GM23338 (cell line): ENCODE data around the gene RYR1. TPM values are rescaled to one million over a fixed set of nuclear protein-coding genes. Genes with fewer than 3 reads are reported as not detected.

ENCODE experiments used
- ATAC-seq: fragments of 200-7000 bp; cut with Tn5 transposase; 3 replicates; pipeline ENCODE4 v1.9.1; 2020
- DNase-seq: peaks from one replicate; pipeline ENCODE4 v3.0.0-alpha.2; 2015; ENCODE audit warnings: low spot score
- H2AFZ ChIP-seq: fragments of 200-600 bp; sonication (generic); 2 replicates; pipeline ENCODE4 v1.8.0; 2016; ENCODE audit warnings: antibody characterized with exemption, mild to moderate bottlenecking, moderate library complexity
- H3F3A ChIP-seq: fragments of 200-600 bp; sonication (generic); replicated peaks from 2 replicates; pipeline ENCODE4 v1.8.0; 2017; ENCODE audit warnings: antibody characterized with exemption, mixed run types, low read depth
- H3K27ac ChIP-seq: fragments of 200-600 bp; sonication (generic); 2 replicates; pipeline ENCODE4 v1.6.1; 2016; ENCODE audit warnings: low read depth
- H3K27me3 ChIP-seq: fragments of 200-600 bp; sonication (generic); 2 replicates; pipeline ENCODE4 v1.8.0; 2016; ENCODE audit warnings: mild to moderate bottlenecking, mixed run types, moderate library complexity; ENCODE audit not compliant: insufficient read depth
- H3K36me3 ChIP-seq: fragments of 200-600 bp; sonication (generic); 2 replicates; pipeline ENCODE4 v1.8.0; 2016; ENCODE audit warnings: mild to moderate bottlenecking; ENCODE audit not compliant: insufficient read depth
- H3K4me1 ChIP-seq: fragments of 200-600 bp; sonication (generic); 2 replicates; pipeline ENCODE4 v1.8.0; 2016; ENCODE audit warnings: mild to moderate bottlenecking, moderate library complexity; ENCODE audit not compliant: insufficient read depth
- H3K4me2 ChIP-seq: fragments of 200-600 bp; sonication (generic); 2 replicates; pipeline ENCODE4 v1.7.1; 2017; ENCODE audit warnings: mixed run types
- H3K4me3 ChIP-seq: fragments of 200-600 bp; sonication (generic); 2 replicates; pipeline ENCODE4 v1.6.1; 2016; ENCODE audit warnings: mixed run types
- H3K79me2 ChIP-seq: fragments of 200-600 bp; sonication (generic); replicated peaks from 2 replicates; pipeline ENCODE4 v1.8.0; 2017; ENCODE audit warnings: mild to moderate bottlenecking; ENCODE audit not compliant: insufficient read depth
- H3K9me2 ChIP-seq: fragments of 200-600 bp; sonication (generic); 2 replicates; pipeline ENCODE4 v1.8.0; 2017; ENCODE audit not compliant: insufficient read depth
- H4K20me1 ChIP-seq: fragments of 200-600 bp; sonication (generic); replicated peaks from 2 replicates; pipeline ENCODE4 v1.8.0; 2017; ENCODE audit warnings: mild to moderate bottlenecking; ENCODE audit not compliant: insufficient read depth
- H3K27ac Mint-ChIP-seq: 2 replicates; pipeline ENCODE4 v1.8.0; 2020; ENCODE audit warnings: inconsistent platforms, mild to moderate bottlenecking, moderate library complexity, mixed read lengths
- H3K27me3 Mint-ChIP-seq: 3 replicates; pipeline ENCODE4 v1.8.0; 2022; ENCODE audit warnings: low read depth, mild to moderate bottlenecking, moderate library complexity, mixed read lengths, inconsistent platforms; ENCODE audit not compliant: insufficient read depth, poor library complexity
- H3K36me3 Mint-ChIP-seq: 3 replicates; pipeline ENCODE4 v1.8.0; 2021; ENCODE audit warnings: low read depth, mild to moderate bottlenecking, inconsistent platforms, moderate library complexity, mixed read lengths
- H3K4me1 Mint-ChIP-seq: 3 replicates; pipeline ENCODE4 v1.8.0; 2020; ENCODE audit warnings: mild to moderate bottlenecking, inconsistent platforms, mixed read lengths
- H3K4me3 Mint-ChIP-seq: 3 replicates; pipeline ENCODE4 v1.8.0; 2021; ENCODE audit warnings: moderate library complexity, mild to moderate bottlenecking, inconsistent platforms, mixed read lengths
- H3K9me3 Mint-ChIP-seq: 3 replicates; pipeline ENCODE4 v1.8.0; 2020; ENCODE audit warnings: moderate library complexity, mild to moderate bottlenecking, inconsistent platforms, mixed read lengths
- CREB1 ChIP-seq: fragments of 250-450 bp; sonication (Bioruptor Pico); IDR thresholded peaks from 2 replicates; pipeline ENCODE4 v1.5.0; 2020; ENCODE audit warnings: low read depth, mild to moderate bottlenecking, moderate library complexity
- EZH2 ChIP-seq: fragments of 200-600 bp; sonication (generic); IDR thresholded peaks from one replicate; pipeline ENCODE4 v1.8.0; 2017; ENCODE audit warnings: antibody characterized with exemption, mild to moderate bottlenecking, low read depth; ENCODE audit not compliant: unreplicated experiment
- EZH2phosphoT487 ChIP-seq: fragments of 200-600 bp; sonication (generic); IDR thresholded peaks from one replicate; pipeline ENCODE4 v1.8.1; 2018; ENCODE audit warnings: antibody characterized with exemption; ENCODE audit not compliant: unreplicated experiment
- JUNB ChIP-seq: IDR thresholded peaks from one replicate; pipeline ENCODE4 v1.6.1; 2016; ENCODE audit warnings: antibody characterized with exemption; ENCODE audit not compliant: unreplicated experiment
- NANOG ChIP-seq: IDR thresholded peaks from 2 replicates; pipeline ENCODE4 v1.6.1; 2016; ENCODE audit warnings: antibody characterized with exemption, borderline replicate concordance
- POLR2AphosphoS5 ChIP-seq: IDR thresholded peaks from 2 replicates; pipeline ENCODE4 v1.6.1; 2016; ENCODE audit warnings: antibody characterized with exemption, low read depth
- REST ChIP-seq: IDR thresholded peaks from one replicate; pipeline ENCODE4 v1.6.1; 2018; ENCODE audit warnings: antibody characterized with exemption; ENCODE audit not compliant: unreplicated experiment
- STAT1 ChIP-seq: IDR thresholded peaks from one replicate; pipeline ENCODE4 v1.6.1; 2016; ENCODE audit warnings: antibody characterized with exemption; ENCODE audit not compliant: unreplicated experiment
- ZNF114 ChIP-seq: fragments of 250-450 bp; sonication (Bioruptor Pico); IDR thresholded peaks from 2 replicates; pipeline ENCODE4 v1.5.0; 2020; ENCODE audit warnings: mild to moderate bottlenecking, moderate library complexity
- ZNF331 ChIP-seq: fragments of 250-450 bp; sonication (Bioruptor Pico); IDR thresholded peaks from 2 replicates; pipeline ENCODE4 v1.5.0; 2020; ENCODE audit warnings: low read depth, mild to moderate bottlenecking, moderate library complexity
- polyA plus RNA-seq: library from polyadenylated mRNA; unstranded; fragments of >200 nt; fragmentation: Nextera tagmentation; extraction: Ambion mirVana; gene quantifications from 2 replicates; pipeline ENCODE4 v1.2.1, GENCODE V29; 2016
- total RNA-seq: library from RNA; depleted of rRNA; stranded (reverse); fragments of >200 nt; shearing (Covaris generic); gene quantifications from 2 replicates; pipeline ENCODE4 v1.2.3, GENCODE V29; 2014
- TF ChIP-seq, protein P1 (sequence below): fragments of 250-450 bp; sonication (Bioruptor Pico); IDR thresholded peaks from 2 replicates; pipeline ENCODE4 v1.5.0; 2020; ENCODE audit warnings: mild to moderate bottlenecking, moderate library complexity
- TF ChIP-seq, protein P2 (sequence below): IDR thresholded peaks from 2 replicates; pipeline ENCODE4 v1.6.1; 2016; ENCODE audit warnings: antibody characterized with exemption
- TF ChIP-seq, protein P3 (sequence below), 2 experiments: fragments of 200-600 bp in 1 of 2; sonication (generic) in 1 of 2; conservative IDR thresholded peaks; 2 replicates each; pipeline versions ENCODE4 v1.5.1 to v1.6.1; 2016 to 2017; ENCODE audit warnings: antibody characterized with exemption in 2 of 2, low read depth in 2 of 2, mild to moderate bottlenecking in 2 of 2, moderate library complexity in 1 of 2

Gene RYR1
- total and polyA plus RNA-seq, 2 experiments from 2014 or later: 4.0 to 26.7 TPM

GRCh38 chr19:38488776-38489481 lies 55.4 kb downstream of the RYR1 start:
- H3K27me3 ChIP-seq: no peaks in the 10 kb centered on the region
- no peaks in the 10 kb centered on the region; the same call in 2 of the 3 replicates for H3K9me3 Mint-ChIP-seq

More at GRCh38 chr19:38488776-38489481, 55.4 kb downstream of the RYR1 start:
- H3K4me1 Mint-ChIP-seq: peaks cover 3% of the 10 kb centered on the region
- Histone ChIP-seq H2AFZ (no peak overlapping the region), H3K79me2 (no peaks in the 10 kb centered on the region), H3K27ac (no peak overlapping the region), H3K4me2 (no peak overlapping the region), H3K4me1 (0 out of 2 replicates have a peak, but pooled peaks cover 2% of the 10 kb centered on the region), H4K20me1 (no peaks in the 10 kb centered on the region), H3K9me2 (no peaks in the 10 kb centered on the region), H3K4me3 (no peak overlapping the region), H3F3A (no peaks in the 10 kb centered on the region), H3K36me3 (peaks cover 38% of the 10 kb centered on the region)
- no peak overlapping the region for H3K27ac Mint-ChIP-seq
- ATAC-seq: no peak
- peaks cover 90% of the 10 kb centered on the region for H3K36me3 Mint-ChIP-seq
- peaks cover 6% of the 10 kb centered on the region for H3K27me3 Mint-ChIP-seq
- TF ChIP-seq, protein P1, sequence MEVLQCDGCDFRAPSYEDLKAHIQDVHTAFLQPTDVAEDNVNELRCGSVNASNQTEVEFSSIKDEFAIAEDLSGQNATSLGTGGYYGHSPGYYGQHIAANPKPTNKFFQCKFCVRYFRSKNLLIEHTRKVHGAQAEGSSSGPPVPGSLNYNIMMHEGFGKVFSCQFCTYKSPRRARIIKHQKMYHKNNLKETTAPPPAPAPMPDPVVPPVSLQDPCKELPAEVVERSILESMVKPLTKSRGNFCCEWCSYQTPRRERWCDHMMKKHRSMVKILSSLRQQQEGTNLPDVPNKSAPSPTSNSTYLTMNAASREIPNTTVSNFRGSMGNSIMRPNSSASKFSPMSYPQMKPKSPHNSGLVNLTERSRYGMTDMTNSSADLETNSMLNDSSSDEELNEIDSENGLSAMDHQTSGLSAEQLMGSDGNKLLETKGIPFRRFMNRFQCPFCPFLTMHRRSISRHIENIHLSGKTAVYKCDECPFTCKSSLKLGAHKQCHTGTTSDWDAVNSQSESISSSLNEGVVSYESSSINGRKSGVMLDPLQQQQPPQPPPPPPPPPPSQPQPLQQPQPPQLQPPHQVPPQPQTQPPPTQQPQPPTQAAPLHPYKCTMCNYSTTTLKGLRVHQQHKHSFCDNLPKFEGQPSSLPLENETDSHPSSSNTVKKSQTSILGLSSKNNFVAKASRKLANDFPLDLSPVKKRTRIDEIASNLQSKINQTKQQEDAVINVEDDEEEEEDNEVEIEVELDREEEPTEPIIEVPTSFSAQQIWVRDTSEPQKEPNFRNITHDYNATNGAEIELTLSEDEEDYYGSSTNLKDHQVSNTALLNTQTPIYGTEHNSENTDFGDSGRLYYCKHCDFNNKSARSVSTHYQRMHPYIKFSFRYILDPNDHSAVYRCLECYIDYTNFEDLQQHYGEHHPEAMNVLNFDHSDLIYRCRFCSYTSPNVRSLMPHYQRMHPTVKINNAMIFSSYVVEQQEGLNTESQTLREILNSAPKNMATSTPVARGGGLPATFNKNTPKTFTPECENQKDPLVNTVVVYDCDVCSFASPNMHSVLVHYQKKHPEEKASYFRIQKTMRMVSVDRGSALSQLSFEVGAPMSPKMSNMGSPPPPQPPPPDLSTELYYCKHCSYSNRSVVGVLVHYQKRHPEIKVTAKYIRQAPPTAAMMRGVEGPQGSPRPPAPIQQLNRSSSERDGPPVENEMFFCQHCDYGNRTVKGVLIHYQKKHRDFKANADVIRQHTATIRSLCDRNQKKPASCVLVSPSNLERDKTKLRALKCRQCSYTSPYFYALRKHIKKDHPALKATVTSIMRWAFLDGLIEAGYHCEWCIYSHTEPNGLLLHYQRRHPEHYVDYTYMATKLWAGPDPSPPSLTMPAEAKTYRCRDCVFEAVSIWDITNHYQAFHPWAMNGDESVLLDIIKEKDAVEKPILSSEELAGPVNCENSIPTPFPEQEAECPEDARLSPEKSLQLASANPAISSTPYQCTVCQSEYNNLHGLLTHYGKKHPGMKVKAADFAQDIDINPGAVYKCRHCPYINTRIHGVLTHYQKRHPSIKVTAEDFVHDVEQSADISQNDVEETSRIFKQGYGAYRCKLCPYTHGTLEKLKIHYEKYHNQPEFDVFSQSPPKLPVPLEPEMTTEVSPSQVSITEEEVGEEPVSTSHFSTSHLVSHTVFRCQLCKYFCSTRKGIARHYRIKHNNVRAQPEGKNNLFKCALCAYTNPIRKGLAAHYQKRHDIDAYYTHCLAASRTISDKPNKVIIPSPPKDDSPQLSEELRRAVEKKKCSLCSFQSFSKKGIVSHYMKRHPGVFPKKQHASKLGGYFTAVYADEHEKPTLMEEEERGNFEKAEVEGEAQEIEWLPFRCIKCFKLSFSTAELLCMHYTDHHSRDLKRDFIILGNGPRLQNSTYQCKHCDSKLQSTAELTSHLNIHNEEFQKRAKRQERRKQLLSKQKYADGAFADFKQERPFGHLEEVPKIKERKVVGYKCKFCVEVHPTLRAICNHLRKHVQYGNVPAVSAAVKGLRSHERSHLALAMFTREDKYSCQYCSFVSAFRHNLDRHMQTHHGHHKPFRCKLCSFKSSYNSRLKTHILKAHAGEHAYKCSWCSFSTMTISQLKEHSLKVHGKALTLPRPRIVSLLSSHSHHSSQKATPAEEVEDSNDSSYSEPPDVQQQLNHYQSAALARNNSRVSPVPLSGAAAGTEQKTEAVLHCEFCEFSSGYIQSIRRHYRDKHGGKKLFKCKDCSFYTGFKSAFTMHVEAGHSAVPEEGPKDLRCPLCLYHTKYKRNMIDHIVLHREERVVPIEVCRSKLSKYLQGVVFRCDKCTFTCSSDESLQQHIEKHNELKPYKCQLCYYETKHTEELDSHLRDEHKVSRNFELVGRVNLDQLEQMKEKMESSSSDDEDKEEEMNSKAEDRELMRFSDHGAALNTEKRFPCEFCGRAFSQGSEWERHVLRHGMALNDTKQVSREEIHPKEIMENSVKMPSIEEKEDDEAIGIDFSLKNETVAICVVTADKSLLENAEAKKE (CRISPR knock-in tag): no peak
- TF ChIP-seq NANOG (no peak), REST (no peak), EZH2phosphoT487 (no peak), STAT1 (no peak), JUNB (no peak), ZNF331 (CRISPR knock-in tag) (no peak), CREB1 (no peak), POLR2AphosphoS5 (no peak), EZH2 (no peak), ZNF114 (CRISPR knock-in tag) (no peak)
- TF ChIP-seq, protein P2, sequence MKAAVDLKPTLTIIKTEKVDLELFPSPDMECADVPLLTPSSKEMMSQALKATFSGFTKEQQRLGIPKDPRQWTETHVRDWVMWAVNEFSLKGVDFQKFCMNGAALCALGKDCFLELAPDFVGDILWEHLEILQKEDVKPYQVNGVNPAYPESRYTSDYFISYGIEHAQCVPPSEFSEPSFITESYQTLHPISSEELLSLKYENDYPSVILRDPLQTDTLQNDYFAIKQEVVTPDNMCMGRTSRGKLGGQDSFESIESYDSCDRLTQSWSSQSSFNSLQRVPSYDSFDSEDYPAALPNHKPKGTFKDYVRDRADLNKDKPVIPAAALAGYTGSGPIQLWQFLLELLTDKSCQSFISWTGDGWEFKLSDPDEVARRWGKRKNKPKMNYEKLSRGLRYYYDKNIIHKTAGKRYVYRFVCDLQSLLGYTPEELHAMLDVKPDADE: no peak
- TF ChIP-seq, protein P3, sequence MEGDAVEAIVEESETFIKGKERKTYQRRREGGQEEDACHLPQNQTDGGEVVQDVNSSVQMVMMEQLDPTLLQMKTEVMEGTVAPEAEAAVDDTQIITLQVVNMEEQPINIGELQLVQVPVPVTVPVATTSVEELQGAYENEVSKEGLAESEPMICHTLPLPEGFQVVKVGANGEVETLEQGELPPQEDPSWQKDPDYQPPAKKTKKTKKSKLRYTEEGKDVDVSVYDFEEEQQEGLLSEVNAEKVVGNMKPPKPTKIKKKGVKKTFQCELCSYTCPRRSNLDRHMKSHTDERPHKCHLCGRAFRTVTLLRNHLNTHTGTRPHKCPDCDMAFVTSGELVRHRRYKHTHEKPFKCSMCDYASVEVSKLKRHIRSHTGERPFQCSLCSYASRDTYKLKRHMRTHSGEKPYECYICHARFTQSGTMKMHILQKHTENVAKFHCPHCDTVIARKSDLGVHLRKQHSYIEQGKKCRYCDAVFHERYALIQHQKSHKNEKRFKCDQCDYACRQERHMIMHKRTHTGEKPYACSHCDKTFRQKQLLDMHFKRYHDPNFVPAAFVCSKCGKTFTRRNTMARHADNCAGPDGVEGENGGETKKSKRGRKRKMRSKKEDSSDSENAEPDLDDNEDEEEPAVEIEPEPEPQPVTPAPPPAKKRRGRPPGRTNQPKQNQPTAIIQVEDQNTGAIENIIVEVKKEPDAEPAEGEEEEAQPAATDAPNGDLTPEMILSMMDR (conservative IDR thresholded peaks at IDR 0.05; ENCODE audit: low read depth in 2 of 2): no peak
- no peak overlapping the region for H3K4me3 Mint-ChIP-seq
- DNase-seq: no peak
